Fibroblast of lung (primary cell): ENCODE results near the gene TSPYL2.

Experiments
- CTCF ChIP-seq, 2 donors: IDR thresholded peaks in 1 of 2; conservative IDR thresholded peaks in 1 of 2; 1 replicate in 1 of 2; 2 replicates in 1 of 2; pipeline ENCODE4 v1.5.1; 2011 to 2012; ENCODE audit warnings: low read length in 2 of 2, control low read depth in 1 of 2, inconsistent platforms in 1 of 2, low read depth in 1 of 2, mild to moderate bottlenecking in 1 of 2
- EZH2 ChIP-seq: IDR thresholded peaks from 2 replicates; pipeline ENCODE4 v1.5.1; 2012; ENCODE audit warnings: low read length, control low read depth, mild to moderate bottlenecking; ENCODE audit errors: missing control alignments

GRCh38 chrX:53125506-53125905 is 43.3 kb downstream of the TSPYL2 start:
- no peak for TF ChIP-seq EZH2
- no peak for TF ChIP-seq CTCF (conservative IDR thresholded peaks at IDR 0.05 in 1 of 2, IDR thresholded peaks at IDR 0.05 in 1 of 2; ENCODE audit: low read depth in 1 of 2, low read length in 2 of 2)
